Measurements from ENCODE around the gene DPP7.

The DPP7 gene

GRCh38 chr9:137116027-137116507 is 1.5 kb upstream of the DPP7 start:
- H3K9me3 ChIP-seq (ENCODE audit: severe bottlenecking) = no peaks in the 10 kb centered on the region
- H3K27ac ChIP-seq (ENCODE audit: poor library complexity, severe bottlenecking) = no peak overlapping the region
- DNase-seq (ENCODE audit: low spot score) (no peak), ATAC-seq (ENCODE audit: low read depth) (no peak)
- TF ChIP-seq CTCF (IDR thresholded peaks at IDR 0.05; ENCODE audit: poor library complexity, severe bottlenecking) = no peak
- H3K36me3 ChIP-seq (ENCODE audit: low read depth) = no peaks in the 10 kb centered on the region
- H3K27me3 ChIP-seq (ENCODE audit: insufficient read depth, poor library complexity, severe bottlenecking) = no peaks in the 10 kb centered on the region
- no peak overlapping the region for H3K4me3 ChIP-seq (ENCODE audit: severe bottlenecking)
- no peaks in the 10 kb centered on the region for H3K4me1 ChIP-seq (ENCODE audit: insufficient read depth, poor library complexity, severe bottlenecking)

- no peaks in the 10 kb centered on the region for H3K4me1 ChIP-seq (ENCODE audit: insufficient read depth, poor library complexity, severe bottlenecking)
- H3K4me3 ChIP-seq (ENCODE audit: severe bottlenecking) = no peak overlapping the region
- no peak for TF ChIP-seq CTCF (IDR thresholded peaks at IDR 0.05; ENCODE audit: poor library complexity, severe bottlenecking)
- no peaks in the 10 kb centered on the region for H3K36me3 ChIP-seq (ENCODE audit: low read depth)
- H3K27me3 ChIP-seq (ENCODE audit: insufficient read depth, poor library complexity, severe bottlenecking) = no peaks in the 10 kb centered on the region
- no peak for DNase-seq (ENCODE audit: low spot score)
- no peak overlapping the region for H3K27ac ChIP-seq (ENCODE audit: poor library complexity, severe bottlenecking)
- no peak for ATAC-seq (ENCODE audit: low read depth)
- H3K9me3 ChIP-seq (ENCODE audit: severe bottlenecking) = no peaks in the 10 kb centered on the region
Measured at GRCh38 chr9:137115394-137116026, 977 bp upstream of the DPP7 start.

GRCh38 chr9:137114220-137114612 is 317 bp downstream of the DPP7 start:
- Histone ChIP-seq H3K9me3 (ENCODE audit: severe bottlenecking) (no peaks in the 10 kb centered on the region), H3K36me3 (ENCODE audit: low read depth) (peaks cover 5% of the 10 kb centered on the region; the same call in 1 of the 2 replicates), H3K27ac (ENCODE audit: poor library complexity, severe bottlenecking) (no peak overlapping the region), H3K4me1 (ENCODE audit: insufficient read depth, poor library complexity, severe bottlenecking) (no peaks in the 10 kb centered on the region), H3K4me3 (ENCODE audit: severe bottlenecking) (peak overlapping the region; percentile 62), H3K27me3 (ENCODE audit: insufficient read depth, poor library complexity, severe bottlenecking) (no peaks in the 10 kb centered on the region)
- peak; percentile 2; the same call in 2 of the 3 replicates for ATAC-seq (ENCODE audit: low read depth)
- no peak for TF ChIP-seq CTCF (IDR thresholded peaks at IDR 0.05; ENCODE audit: poor library complexity, severe bottlenecking)
- DNase-seq (ENCODE audit: low spot score) = no peak

GRCh38 chr9:137113385-137114159 is 961 bp downstream of the DPP7 start:
- Histone ChIP-seq H3K27me3 (ENCODE audit: insufficient read depth, poor library complexity, severe bottlenecking) (no peaks in the 10 kb centered on the region), H3K4me1 (ENCODE audit: insufficient read depth, poor library complexity, severe bottlenecking) (no peaks in the 10 kb centered on the region), H3K4me3 (ENCODE audit: severe bottlenecking) (no peak overlapping the region), H3K27ac (ENCODE audit: poor library complexity, severe bottlenecking) (no peak overlapping the region), H3K9me3 (ENCODE audit: severe bottlenecking) (no peaks in the 10 kb centered on the region), H3K36me3 (ENCODE audit: low read depth) (peaks cover 11% of the 10 kb centered on the region; the same call in 1 of the 2 replicates)
- DNase-seq (ENCODE audit: low spot score) (no peak), ATAC-seq (ENCODE audit: low read depth) (no peak)
- no peak for TF ChIP-seq CTCF (IDR thresholded peaks at IDR 0.05; ENCODE audit: poor library complexity, severe bottlenecking)

Measured in RWPE2 (cell line).